Activated CD8-positive, alpha-beta memory T cell treated with anti-CD3 and anti-CD28 coated beads, Interleukin-2, amount 50 U/mL, for 24 hours (primary cell): ENCODE measurements around the gene MT1B.

ENCODE experiments used
- DNase-seq: peaks from one replicate; pipeline ENCODE4 v3.0.0-alpha.2; 2020; ENCODE audit errors: extremely low read depth

The MT1B gene

GRCh38 chr16:56684926-56685590 is 33.4 kb downstream of the MT1B start:
- no peak for DNase-seq

GRCh38 chr16:56686758-56687157 is 35.1 kb downstream of the MT1B start:
- DNase-seq: no peak

- no peak for DNase-seq
Measured at GRCh38 chr16:56688762-56689161, 37.1 kb downstream of the MT1B start.

- DNase-seq: no peak
Measured at GRCh38 chr16:56689171-56689570, 37.5 kb downstream of the MT1B start.

- no peak for DNase-seq
Measured at GRCh38 chr16:56690420-56691122, 38.9 kb downstream of the MT1B start.

GRCh38 chr16:56691885-56692284 is 40.2 kb downstream of the MT1B start:
- no peak for DNase-seq

GRCh38 chr16:56695246-56695645 is 43.6 kb downstream of the MT1B start:
- DNase-seq: no peak

GRCh38 chr16:56697456-56698155 is 45.9 kb downstream of the MT1B start:
- DNase-seq: no peak

GRCh38 chr16:56700195-56700594 is 48.5 kb downstream of the MT1B start:
- no peak for DNase-seq

- DNase-seq: no peak
Measured at GRCh38 chr16:56700631-56701030, 48.9 kb downstream of the MT1B start.

GRCh38 chr16:56701534-56701933 is 49.8 kb downstream of the MT1B start:
- no peak for DNase-seq
